Hematopoietic multipotent progenitor cell treated with erythropoietin and hydrocortisone succinate and interleukin-3 and kit ligand, for 17 days (in vitro differentiated cells): ENCODE data around the gene LARP4B.
"Not testable (repeated sequence)": the region's sequence is repeated elsewhere in the genome, so short reads cannot be mapped to it uniquely, and the experiment has no call there.

ENCODE experiments used
- DNase-seq: peaks from one replicate; pipeline ENCODE4 v3.0.0-alpha.2; 2015; ENCODE audit warnings: low spot score

LARP4B gene

GRCh38 chr10:958106-958505 lies 26.6 kb upstream of the LARP4B start:
- no peak for DNase-seq

GRCh38 chr10:955820-956217 lies 24.3 kb upstream of the LARP4B start:
- no peak for DNase-seq

GRCh38 chr10:955127-955819 lies 23.8 kb upstream of the LARP4B start:
- no peak for DNase-seq

- no peak for DNase-seq
These were observed 22.9 kb upstream of the LARP4B start for GRCh38 chr10:954396-954795.

GRCh38 chr10:953836-954235 lies 22.3 kb upstream of the LARP4B start:
- DNase-seq = no peak

GRCh38 chr10:949446-949845 lies 17.9 kb upstream of the LARP4B start:
- DNase-seq = no peak

- DNase-seq = no peak
These were observed 16.8 kb upstream of the LARP4B start for GRCh38 chr10:948347-948746.

- DNase-seq = no peak
These were observed 16.4 kb upstream of the LARP4B start for GRCh38 chr10:947881-948280.

- no peak for DNase-seq
These were observed 15.5 kb upstream of the LARP4B start for GRCh38 chr10:947051-947450.

- DNase-seq = no peak
These were observed 14.3 kb upstream of the LARP4B start for GRCh38 chr10:945778-946177.

- DNase-seq = no peak
These were observed 12.7 kb upstream of the LARP4B start for GRCh38 chr10:944034-944831.

GRCh38 chr10:943334-944033 lies 12.0 kb upstream of the LARP4B start:
- DNase-seq = no peak

GRCh38 chr10:938941-939678 lies 7.6 kb upstream of the LARP4B start:
- no peak for DNase-seq

GRCh38 chr10:934746-935406 lies 3.4 kb upstream of the LARP4B start:
- no peak for DNase-seq

GRCh38 chr10:934165-934564 lies 2.7 kb upstream of the LARP4B start:
- DNase-seq = not testable (repeated sequence)

GRCh38 chr10:932589-932988 lies 1.1 kb upstream of the LARP4B start:
- no peak for DNase-seq

- peak; percentile 40 for DNase-seq
These were observed 730 bp downstream of the LARP4B start for GRCh38 chr10:930625-931325.

- DNase-seq = no peak
These were observed 1.4 kb downstream of the LARP4B start for GRCh38 chr10:929960-930624.

GRCh38 chr10:927131-927530 lies 4.4 kb downstream of the LARP4B start:
- no peak for DNase-seq

GRCh38 chr10:926075-926698 lies 5.3 kb downstream of the LARP4B start:
- no peak for DNase-seq
